Spleen (tissue), 7 donors: ENCODE results near the gene SPIN1.

Source experiments
- CTCF ChIP-seq, 11 experiments: fragments of 200-600 bp in 7 of 11; fragments of 450-650 bp in 4 of 11; sonication (generic) in 4 of 11; IDR thresholded peaks in 8 of 11; conservative IDR thresholded peaks in 3 of 11; 1 replicate in 7 of 11; 2 replicates in 4 of 11; pipeline versions ENCODE4 v1.4.0 to v1.8.0; 2016 to 2021; ENCODE audit warnings: antibody characterized with exemption in 11 of 11, inconsistent platforms in 4 of 11, mild to moderate bottlenecking in 1 of 11
- POLR2A ChIP-seq, 3 donors: fragments of 450-650 bp; IDR thresholded peaks; one replicate each; pipeline ENCODE4 v1.5.1; 2017; ENCODE audit warnings: antibody characterized with exemption in 3 of 3, mild to moderate bottlenecking in 1 of 3
- POLR2AphosphoS5 ChIP-seq, 3 donors: sonication (generic); formaldehyde crosslinking; IDR thresholded peaks; one replicate each; pipeline ENCODE4 v1.5.1; 2017; ENCODE audit warnings: antibody characterized with exemption in 3 of 3
- donor health status: DM: no; HTN: no; CAD: no; lungs with moderate emphysema.
- donor health status: DM: no; HTN: no; CAD: no.
- donor health status: DM: no; HTN: no; CAD: no.

DNA sequence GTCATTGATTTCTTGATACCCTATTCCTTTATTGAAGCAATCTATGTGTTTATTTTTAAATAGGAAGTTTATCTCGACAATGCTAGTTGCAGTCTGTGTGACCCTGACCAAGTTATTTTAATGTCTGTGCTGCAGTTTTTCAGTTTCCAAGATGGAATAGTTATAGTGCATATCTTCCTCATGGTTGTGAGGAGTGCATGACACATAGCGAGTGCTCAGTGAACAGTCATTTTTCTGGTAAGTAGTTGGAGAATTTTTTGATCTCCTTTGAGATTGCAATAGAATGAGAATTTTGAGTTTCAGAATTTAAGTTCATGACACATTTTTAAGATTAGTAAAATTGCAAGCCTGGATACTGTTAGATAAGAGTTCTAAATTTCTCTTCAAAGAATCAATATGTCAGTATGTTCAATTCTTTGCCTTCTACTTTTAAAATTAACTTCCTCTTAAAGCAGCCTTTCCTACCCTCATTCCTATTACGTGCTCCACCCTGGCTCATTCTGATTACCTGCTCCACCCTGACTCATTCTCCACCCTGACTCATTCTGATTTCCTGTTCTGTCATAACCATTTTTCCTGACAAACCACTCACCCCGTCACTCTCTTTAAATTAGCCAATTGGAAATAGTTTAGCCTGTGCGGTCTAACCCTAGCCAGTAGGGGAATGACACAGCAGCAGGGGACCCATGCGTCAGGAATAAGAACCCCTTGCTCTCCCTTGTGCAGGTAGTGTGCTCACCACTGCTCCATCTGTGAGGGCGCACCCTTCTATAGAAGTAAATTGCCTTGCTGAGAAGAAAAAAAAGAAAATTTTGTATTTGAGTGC lies 30.7 kb downstream of the SPIN1 start:
- TF ChIP-seq POLR2A (IDR thresholded peaks at IDR 0.05) (no peak), CTCF (IDR thresholded peaks at IDR 0.05 in 8 of 11, conservative IDR thresholded peaks at IDR 0.05 in 3 of 11) (no peak), POLR2AphosphoS5 (IDR thresholded peaks at IDR 0.05) (no peak)
